ENCODE data around the gene CGB1. TPM values are rescaled to one million over a fixed set of nuclear protein-coding genes. Genes with fewer than 3 reads are reported as not detected.
A peak's percentile ranks its signal among the peaks of the same experiment; 100 is the strongest.

Gene CGB1
- total and polyA plus RNA-seq, 2 of the 13 experiments (the other 11 are each of a cell fraction or from before 2014, with no cell fraction given): not detected

DNA sequence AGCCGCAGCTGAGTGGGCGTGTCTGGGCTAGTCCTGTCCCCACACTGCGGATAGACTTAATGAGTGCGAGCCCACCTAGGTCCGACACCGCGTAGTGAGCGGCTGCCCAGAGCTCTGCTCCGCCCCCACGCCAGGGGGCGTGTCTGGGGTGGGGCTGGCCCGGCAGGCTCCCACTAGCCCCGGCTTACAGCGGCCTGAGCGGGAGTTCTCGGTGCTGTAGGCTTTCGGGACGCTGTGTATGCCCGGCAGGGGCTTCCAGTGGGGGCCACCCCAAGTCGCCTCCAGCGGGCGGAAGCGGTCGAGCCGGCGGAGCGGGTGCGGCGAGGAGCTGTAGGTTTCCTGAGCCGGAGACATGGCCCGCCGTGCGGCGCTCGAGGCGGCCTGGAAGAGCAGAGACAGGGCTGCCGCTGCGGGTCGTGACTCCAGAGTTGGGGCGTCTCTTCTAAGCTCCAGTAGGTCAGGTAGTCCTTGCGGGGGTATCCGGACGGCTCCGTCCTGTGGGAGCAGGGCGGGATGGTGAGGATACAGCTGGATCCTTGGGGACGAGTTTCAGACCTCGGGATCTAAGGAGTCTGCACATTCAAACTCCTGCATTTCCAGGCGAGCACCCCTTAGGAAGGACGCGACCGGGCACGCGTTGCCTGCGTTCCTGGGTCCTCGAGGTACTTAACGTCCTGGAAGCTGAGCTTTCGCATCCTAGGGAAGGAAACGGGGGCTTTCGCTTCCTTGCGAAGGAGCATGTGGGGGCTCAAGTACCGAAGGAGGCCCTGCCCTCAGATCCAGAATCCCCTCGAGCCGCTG lies 19.6 kb upstream of the CGB1 start (continued):
- TF ChIP-seq MAZ (IDR thresholded peaks at IDR 0.05; ENCODE audit: borderline replicate concordance, low read depth, low read length) (no peak), MAZ (CRISPR knock-in tag; IDR thresholded peaks at IDR 0.05; ENCODE audit: low read depth) (0 out of 2 replicates have a peak, but pooled peaks have one; percentile 12), NCOA5 (CRISPR knock-in tag; IDR thresholded peaks at IDR 0.05) (no peak), PHF8 (CRISPR knock-in tag; IDR thresholded peaks at IDR 0.05) (no peak), KLF13 (CRISPR knock-in tag; IDR thresholded peaks at IDR 0.05) (no peak), ZSCAN21 (CRISPR knock-in tag; IDR thresholded peaks at IDR 0.05; ENCODE audit: borderline replicate concordance) (no peak), U2AF1 (optimal IDR thresholded peaks at IDR 0.05; ENCODE audit: low read depth, low read length) (no peak), CCDC6 (CRISPR knock-in tag; IDR thresholded peaks at IDR 0.05) (no peak), ZNF335 (CRISPR knock-in tag; IDR thresholded peaks at IDR 0.05) (no peak), SMC3 (IDR thresholded peaks at IDR 0.05; ENCODE audit: low read length) (no peak), ZNF451 (CRISPR knock-in tag; IDR thresholded peaks at IDR 0.05) (no peak), ZFP37 (CRISPR knock-in tag; IDR thresholded peaks at IDR 0.05; ENCODE audit: borderline replicate concordance) (no peak), RXRA (CRISPR knock-in tag; IDR thresholded peaks at IDR 0.05) (peak; percentile 13; the same call in 1 of the 2 replicates), SPEN (CRISPR knock-in tag; IDR thresholded peaks at IDR 0.05; ENCODE audit: low read depth) (peak; percentile 32; the same call in 1 of the 2 replicates), HNRNPUL1 (IDR thresholded peaks at IDR 0.05; ENCODE audit: low read depth, low read length) (no peak), MED8 (CRISPR knock-in tag; IDR thresholded peaks at IDR 0.05; ENCODE audit: insufficient replicate concordance) (no peak)
- TF ChIP-seq, protein P1, sequence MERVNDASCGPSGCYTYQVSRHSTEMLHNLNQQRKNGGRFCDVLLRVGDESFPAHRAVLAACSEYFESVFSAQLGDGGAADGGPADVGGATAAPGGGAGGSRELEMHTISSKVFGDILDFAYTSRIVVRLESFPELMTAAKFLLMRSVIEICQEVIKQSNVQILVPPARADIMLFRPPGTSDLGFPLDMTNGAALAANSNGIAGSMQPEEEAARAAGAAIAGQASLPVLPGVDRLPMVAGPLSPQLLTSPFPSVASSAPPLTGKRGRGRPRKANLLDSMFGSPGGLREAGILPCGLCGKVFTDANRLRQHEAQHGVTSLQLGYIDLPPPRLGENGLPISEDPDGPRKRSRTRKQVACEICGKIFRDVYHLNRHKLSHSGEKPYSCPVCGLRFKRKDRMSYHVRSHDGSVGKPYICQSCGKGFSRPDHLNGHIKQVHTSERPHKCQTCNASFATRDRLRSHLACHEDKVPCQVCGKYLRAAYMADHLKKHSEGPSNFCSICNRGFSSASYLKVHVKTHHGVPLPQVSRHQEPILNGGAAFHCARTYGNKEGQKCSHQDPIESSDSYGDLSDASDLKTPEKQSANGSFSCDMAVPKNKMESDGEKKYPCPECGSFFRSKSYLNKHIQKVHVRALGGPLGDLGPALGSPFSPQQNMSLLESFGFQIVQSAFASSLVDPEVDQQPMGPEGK (CRISPR knock-in tag; IDR thresholded peaks at IDR 0.05): peak; percentile 56; the same call in 1 of the 2 replicates
- TF ChIP-seq, protein P2, sequence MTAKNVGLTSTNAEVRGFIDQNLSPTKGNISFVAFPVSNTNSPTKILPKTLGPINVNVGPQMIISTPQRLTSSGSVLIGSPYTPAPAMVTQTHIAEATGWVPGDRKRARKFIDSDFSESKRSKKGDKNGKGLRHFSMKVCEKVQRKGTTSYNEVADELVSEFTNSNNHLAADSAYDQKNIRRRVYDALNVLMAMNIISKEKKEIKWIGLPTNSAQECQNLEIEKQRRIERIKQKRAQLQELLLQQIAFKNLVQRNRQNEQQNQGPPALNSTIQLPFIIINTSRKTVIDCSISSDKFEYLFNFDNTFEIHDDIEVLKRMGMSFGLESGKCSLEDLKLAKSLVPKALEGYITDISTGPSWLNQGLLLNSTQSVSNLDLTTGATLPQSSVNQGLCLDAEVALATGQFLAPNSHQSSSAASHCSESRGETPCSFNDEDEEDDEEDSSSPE (CRISPR knock-in tag; IDR thresholded peaks at IDR 0.05): 0 out of 2 replicates have a peak, but pooled peaks have one; percentile 19
- TF ChIP-seq, protein P3, sequence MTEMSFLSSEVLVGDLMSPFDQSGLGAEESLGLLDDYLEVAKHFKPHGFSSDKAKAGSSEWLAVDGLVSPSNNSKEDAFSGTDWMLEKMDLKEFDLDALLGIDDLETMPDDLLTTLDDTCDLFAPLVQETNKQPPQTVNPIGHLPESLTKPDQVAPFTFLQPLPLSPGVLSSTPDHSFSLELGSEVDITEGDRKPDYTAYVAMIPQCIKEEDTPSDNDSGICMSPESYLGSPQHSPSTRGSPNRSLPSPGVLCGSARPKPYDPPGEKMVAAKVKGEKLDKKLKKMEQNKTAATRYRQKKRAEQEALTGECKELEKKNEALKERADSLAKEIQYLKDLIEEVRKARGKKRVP (CRISPR knock-in tag; IDR thresholded peaks at IDR 0.05): no peak
- TF ChIP-seq, protein P4, sequence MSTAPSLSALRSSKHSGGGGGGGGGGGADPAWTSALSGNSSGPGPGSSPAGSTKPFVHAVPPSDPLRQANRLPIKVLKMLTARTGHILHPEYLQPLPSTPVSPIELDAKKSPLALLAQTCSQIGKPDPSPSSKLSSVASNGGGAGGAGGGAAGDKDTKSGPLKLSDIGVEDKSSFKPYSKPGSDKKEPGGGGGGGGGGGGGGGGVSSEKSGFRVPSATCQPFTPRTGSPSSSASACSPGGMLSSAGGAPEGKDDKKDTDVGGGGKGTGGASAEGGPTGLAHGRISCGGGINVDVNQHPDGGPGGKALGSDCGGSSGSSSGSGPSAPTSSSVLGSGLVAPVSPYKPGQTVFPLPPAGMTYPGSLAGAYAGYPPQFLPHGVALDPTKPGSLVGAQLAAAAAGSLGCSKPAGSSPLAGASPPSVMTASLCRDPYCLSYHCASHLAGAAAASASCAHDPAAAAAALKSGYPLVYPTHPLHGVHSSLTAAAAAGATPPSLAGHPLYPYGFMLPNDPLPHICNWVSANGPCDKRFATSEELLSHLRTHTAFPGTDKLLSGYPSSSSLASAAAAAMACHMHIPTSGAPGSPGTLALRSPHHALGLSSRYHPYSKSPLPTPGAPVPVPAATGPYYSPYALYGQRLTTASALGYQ (CRISPR knock-in tag; IDR thresholded peaks at IDR 0.05): no peak; the same call in 1 of the 2 replicates
- TF ChIP-seq, protein P5, sequence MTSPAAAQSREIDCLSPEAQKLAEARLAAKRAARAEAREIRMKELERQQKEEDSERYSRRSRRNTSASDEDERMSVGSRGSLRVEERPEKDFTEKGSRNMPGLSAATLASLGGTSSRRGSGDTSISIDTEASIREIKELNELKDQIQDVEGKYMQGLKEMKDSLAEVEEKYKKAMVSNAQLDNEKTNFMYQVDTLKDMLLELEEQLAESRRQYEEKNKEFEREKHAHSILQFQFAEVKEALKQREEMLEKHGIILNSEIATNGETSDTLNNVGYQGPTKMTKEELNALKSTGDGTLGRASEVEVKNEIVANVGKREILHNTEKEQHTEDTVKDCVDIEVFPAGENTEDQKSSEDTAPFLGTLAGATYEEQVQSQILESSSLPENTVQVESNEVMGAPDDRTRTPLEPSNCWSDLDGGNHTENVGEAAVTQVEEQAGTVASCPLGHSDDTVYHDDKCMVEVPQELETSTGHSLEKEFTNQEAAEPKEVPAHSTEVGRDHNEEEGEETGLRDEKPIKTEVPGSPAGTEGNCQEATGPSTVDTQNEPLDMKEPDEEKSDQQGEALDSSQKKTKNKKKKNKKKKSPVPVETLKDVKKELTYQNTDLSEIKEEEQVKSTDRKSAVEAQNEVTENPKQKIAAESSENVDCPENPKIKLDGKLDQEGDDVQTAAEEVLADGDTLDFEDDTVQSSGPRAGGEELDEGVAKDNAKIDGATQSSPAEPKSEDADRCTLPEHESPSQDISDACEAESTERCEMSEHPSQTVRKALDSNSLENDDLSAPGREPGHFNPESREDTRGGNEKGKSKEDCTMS (CRISPR knock-in tag; conservative IDR thresholded peaks at IDR 0.05): no peak
